Adrenal gland (tissue), 5 donors: ENCODE data around the gene NXN.

Source experiments
- POLR2A ChIP-seq, 2 donors: fragments of 450-650 bp; IDR thresholded peaks; one replicate each; pipeline ENCODE4 v1.6.1; 2017; ENCODE audit warnings: antibody characterized with exemption in 2 of 2, mild to moderate bottlenecking in 2 of 2, moderate library complexity in 1 of 2
- TF ChIP-seq, protein P1 (sequence below), 6 experiments: fragments of 450-650 bp in 4 of 6; fragments of 200-600 bp in 2 of 6; sonication (generic) in 1 of 6; IDR thresholded peaks; 1 replicate in 5 of 6; 2 replicates in 1 of 6; pipeline versions ENCODE4 v1.5.1 to v1.8.0; 2016 to 2021; ENCODE audit warnings: antibody characterized with exemption in 6 of 6, mild to moderate bottlenecking in 2 of 6, moderate library complexity in 1 of 6
- donor health status: DM: no; HTN: no; CAD: no.

DNA sequence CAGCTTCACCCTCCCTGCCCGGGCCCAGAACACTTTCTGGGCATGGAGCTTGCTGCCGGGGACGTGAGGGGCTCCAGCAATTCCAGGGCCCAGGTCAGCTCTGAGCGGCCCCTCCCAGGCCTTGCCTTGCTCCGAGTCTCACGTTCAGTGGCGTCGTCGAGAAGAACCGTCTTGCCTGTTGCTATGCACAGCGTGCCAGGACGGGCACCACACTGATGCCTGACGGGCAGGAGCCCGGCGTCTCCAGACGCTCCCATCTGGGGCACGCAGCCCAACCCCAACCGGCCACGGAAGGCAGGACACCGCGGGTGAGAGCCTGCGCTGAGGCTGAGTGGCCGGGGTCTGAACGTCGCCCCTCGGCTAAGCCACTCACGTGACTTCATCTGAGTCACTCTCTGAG is 44.5 kb upstream of the NXN start:
- TF ChIP-seq, protein P1, sequence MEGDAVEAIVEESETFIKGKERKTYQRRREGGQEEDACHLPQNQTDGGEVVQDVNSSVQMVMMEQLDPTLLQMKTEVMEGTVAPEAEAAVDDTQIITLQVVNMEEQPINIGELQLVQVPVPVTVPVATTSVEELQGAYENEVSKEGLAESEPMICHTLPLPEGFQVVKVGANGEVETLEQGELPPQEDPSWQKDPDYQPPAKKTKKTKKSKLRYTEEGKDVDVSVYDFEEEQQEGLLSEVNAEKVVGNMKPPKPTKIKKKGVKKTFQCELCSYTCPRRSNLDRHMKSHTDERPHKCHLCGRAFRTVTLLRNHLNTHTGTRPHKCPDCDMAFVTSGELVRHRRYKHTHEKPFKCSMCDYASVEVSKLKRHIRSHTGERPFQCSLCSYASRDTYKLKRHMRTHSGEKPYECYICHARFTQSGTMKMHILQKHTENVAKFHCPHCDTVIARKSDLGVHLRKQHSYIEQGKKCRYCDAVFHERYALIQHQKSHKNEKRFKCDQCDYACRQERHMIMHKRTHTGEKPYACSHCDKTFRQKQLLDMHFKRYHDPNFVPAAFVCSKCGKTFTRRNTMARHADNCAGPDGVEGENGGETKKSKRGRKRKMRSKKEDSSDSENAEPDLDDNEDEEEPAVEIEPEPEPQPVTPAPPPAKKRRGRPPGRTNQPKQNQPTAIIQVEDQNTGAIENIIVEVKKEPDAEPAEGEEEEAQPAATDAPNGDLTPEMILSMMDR (IDR thresholded peaks at IDR 0.05) = no peak
- TF ChIP-seq POLR2A (IDR thresholded peaks at IDR 0.05) = no peak
